IPS DF 6.9 (cell line): ENCODE measurements around the gene RAB30.
"Not testable (repeated sequence)": the region's sequence is repeated elsewhere in the genome, so short reads cannot be mapped to it uniquely, and the experiment has no call there.

ENCODE experiments used
- DNase-seq: peaks from one replicate; pipeline ENCODE4 v3.0.0-alpha.2; 2013; ENCODE audit warnings: low read depth, low spot score
- H3K27ac ChIP-seq: one replicate; pipeline ENCODE4 v1.5.1; 2013; ENCODE audit warnings: low read length, control low read depth
- H3K27me3 ChIP-seq: 2 replicates; pipeline ENCODE4 v1.6.1; 2013; ENCODE audit warnings: mild to moderate bottlenecking, low read length; ENCODE audit not compliant: control insufficient read depth, insufficient read depth
- H3K36me3 ChIP-seq: 2 replicates; pipeline ENCODE4 v1.6.1; 2013; ENCODE audit warnings: low read length; ENCODE audit not compliant: control insufficient read depth, insufficient read depth
- H3K4me1 ChIP-seq: 2 replicates; pipeline ENCODE4 v1.6.1; 2013; ENCODE audit warnings: low read length; ENCODE audit not compliant: control insufficient read depth, insufficient read depth
- H3K4me3 ChIP-seq: 2 replicates; pipeline ENCODE4 v1.5.1; 2013; ENCODE audit warnings: mild to moderate bottlenecking, low read length
- H3K9me3 ChIP-seq: 2 replicates; pipeline ENCODE4 v1.6.1; 2013; ENCODE audit warnings: low read length, inconsistent platforms; ENCODE audit not compliant: control insufficient read depth, insufficient read depth
- WGBS: extraction: QIAGEN DNeasy Blood & Tissue Kit; methylation state at CpG from one replicate; pipeline ENCODE4 v1.1.7; 2013; ENCODE audit warnings: mixed read lengths, missing lambda C conversion rate; ENCODE audit not compliant: insufficient read length, insufficient coverage; 5-methylcytosine and 5-hydroxymethylcytosine counted together

RAB30 gene

GRCh38 chr11:82972103-82972502 is 99.6 kb downstream of the RAB30 start:
- no peak for DNase-seq
- Histone ChIP-seq H3K9me3 (no peaks in the 10 kb centered on the region), H3K4me3 (no peak overlapping the region), H3K4me1 (no peaks in the 10 kb centered on the region), H3K27me3 (no peaks in the 10 kb centered on the region), H3K27ac (no peak overlapping the region), H3K36me3 (no peaks in the 10 kb centered on the region)
- WGBS: no CpG with 5 or more reads among the region's 1 CpG

- WGBS: no CpG with 5 or more reads among the region's 8 CpGs
- not testable (repeated sequence) for DNase-seq, H3K4me1 ChIP-seq, H3K27ac ChIP-seq, H3K27me3 ChIP-seq, H3K36me3 ChIP-seq, H3K9me3 ChIP-seq, H3K4me3 ChIP-seq
Measured at GRCh38 chr11:82971519-82971946, 100.2 kb downstream of the RAB30 start.

- not testable (repeated sequence) for DNase-seq, H3K4me1 ChIP-seq, H3K36me3 ChIP-seq, H3K4me3 ChIP-seq, H3K27me3 ChIP-seq, H3K27ac ChIP-seq, H3K9me3 ChIP-seq
- WGBS: no CpG with 5 or more reads among the region's 60 CpGs
Measured at GRCh38 chr11:82970507-82971083, 101.1 kb downstream of the RAB30 start.

- Histone ChIP-seq H3K27me3 (no peaks in the 10 kb centered on the region), H3K27ac (no peak overlapping the region), H3K9me3 (no peaks in the 10 kb centered on the region), H3K36me3 (no peaks in the 10 kb centered on the region), H3K4me1 (no peaks in the 10 kb centered on the region), H3K4me3 (no peak overlapping the region)
- WGBS: no CpG with 5 or more reads among the region's 4 CpGs
- no peak for DNase-seq
Measured at GRCh38 chr11:82969811-82970210, 101.9 kb downstream of the RAB30 start.

GRCh38 chr11:82967381-82967780 is 104.3 kb downstream of the RAB30 start:
- DNase-seq: no peak
- Histone ChIP-seq H3K4me1 (no peaks in the 10 kb centered on the region), H3K36me3 (no peaks in the 10 kb centered on the region), H3K27me3 (no peaks in the 10 kb centered on the region), H3K27ac (no peak overlapping the region), H3K4me3 (no peak overlapping the region), H3K9me3 (no peaks in the 10 kb centered on the region)
- no CpG with 5 or more reads among the region's 4 CpGs for WGBS

GRCh38 chr11:82962021-82962420 is 109.7 kb downstream of the RAB30 start:
- not testable (repeated sequence) for H3K36me3 ChIP-seq, H3K4me1 ChIP-seq, H3K9me3 ChIP-seq, DNase-seq, H3K27me3 ChIP-seq, H3K27ac ChIP-seq, H3K4me3 ChIP-seq

- no peak for DNase-seq
- no peaks in the 10 kb centered on the region for H3K36me3 ChIP-seq
- H3K4me1 ChIP-seq: peaks cover 3% of the 10 kb centered on the region
- H3K4me3 ChIP-seq: no peak overlapping the region
- H3K27ac ChIP-seq: no peak overlapping the region
- H3K9me3 ChIP-seq: no peaks in the 10 kb centered on the region
- H3K27me3 ChIP-seq: no peaks in the 10 kb centered on the region
- no CpG with 5 or more reads among the region's 2 CpGs for WGBS
Measured at GRCh38 chr11:82960779-82961143, 110.9 kb downstream of the RAB30 start.

- Histone ChIP-seq H3K27ac (no peak overlapping the region), H3K9me3 (no peaks in the 10 kb centered on the region), H3K36me3 (no peaks in the 10 kb centered on the region), H3K4me1 (peaks cover 4% of the 10 kb centered on the region), H3K27me3 (no peaks in the 10 kb centered on the region), H3K4me3 (no peak overlapping the region)
- WGBS: no CpG with 5 or more reads among the region's 5 CpGs
- DNase-seq: no peak
Measured at GRCh38 chr11:82959987-82960778, 111.5 kb downstream of the RAB30 start.

- no CpG with 5 or more reads among the region's 9 CpGs for WGBS
- not testable (repeated sequence) for H3K4me1 ChIP-seq, H3K4me3 ChIP-seq
Measured at GRCh38 chr11:82955736-82956453, 115.8 kb downstream of the RAB30 start.

GRCh38 chr11:82950502-82950901 is 121.2 kb downstream of the RAB30 start:
- H3K36me3 ChIP-seq, H3K27me3 ChIP-seq, DNase-seq, H3K4me1 ChIP-seq, H3K27ac ChIP-seq, H3K4me3 ChIP-seq, H3K9me3 ChIP-seq: not testable (repeated sequence)
- WGBS: no CpG with 5 or more reads among the region's 2 CpGs

More at GRCh38 chr11:82955736-82956453, 115.8 kb downstream of the RAB30 start:
- H3K9me3 ChIP-seq, H3K27ac ChIP-seq, H3K27me3 ChIP-seq, H3K36me3 ChIP-seq: not testable (repeated sequence)
- peak; percentile 7 for DNase-seq
